ENCODE measurements around the gene COMP. TPM values are rescaled to one million over a fixed set of nuclear protein-coding genes. Genes with fewer than 3 reads are reported as not detected.

Gene COMP
- total RNA-seq, 1 donor from 2014 or later = 0.31 TPM

DNA sequence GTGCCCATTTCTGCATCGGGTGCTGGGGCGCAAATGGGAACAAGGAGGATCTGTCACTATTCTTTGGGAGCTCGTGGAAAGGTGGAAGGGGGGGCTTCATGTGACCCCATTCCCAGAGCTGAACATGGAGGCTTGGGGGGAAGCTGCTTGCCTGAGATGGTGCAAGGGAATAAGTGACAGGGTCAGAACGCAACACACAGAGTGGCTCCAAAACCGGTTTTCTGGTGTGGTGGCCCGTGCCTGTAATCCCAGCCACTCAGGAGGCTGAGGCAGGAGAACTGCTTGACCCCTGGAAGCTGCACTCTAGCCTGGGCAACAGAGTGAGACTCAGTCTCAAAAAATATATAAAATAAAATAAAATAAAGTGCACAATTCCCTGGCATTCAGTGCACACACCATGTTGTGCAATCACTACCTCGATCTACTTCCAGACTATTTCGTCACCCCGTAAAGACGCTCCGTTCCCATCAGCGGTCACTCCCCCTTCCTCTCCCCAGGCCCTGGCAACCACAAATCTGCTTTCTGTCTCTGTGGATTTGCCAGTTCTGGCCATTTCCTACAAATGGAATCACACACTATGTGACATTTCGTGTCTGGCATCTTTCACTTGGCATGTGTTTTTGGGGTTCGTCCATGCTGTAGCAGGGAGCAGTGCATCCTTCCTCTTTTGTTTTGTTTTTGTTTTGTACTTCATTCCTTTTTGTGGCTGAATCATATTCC, 18.2 kb upstream of the COMP start:
- no peak overlapping the region for H3K4me3 Mint-ChIP-seq
- TF ChIP-seq, protein P1, sequence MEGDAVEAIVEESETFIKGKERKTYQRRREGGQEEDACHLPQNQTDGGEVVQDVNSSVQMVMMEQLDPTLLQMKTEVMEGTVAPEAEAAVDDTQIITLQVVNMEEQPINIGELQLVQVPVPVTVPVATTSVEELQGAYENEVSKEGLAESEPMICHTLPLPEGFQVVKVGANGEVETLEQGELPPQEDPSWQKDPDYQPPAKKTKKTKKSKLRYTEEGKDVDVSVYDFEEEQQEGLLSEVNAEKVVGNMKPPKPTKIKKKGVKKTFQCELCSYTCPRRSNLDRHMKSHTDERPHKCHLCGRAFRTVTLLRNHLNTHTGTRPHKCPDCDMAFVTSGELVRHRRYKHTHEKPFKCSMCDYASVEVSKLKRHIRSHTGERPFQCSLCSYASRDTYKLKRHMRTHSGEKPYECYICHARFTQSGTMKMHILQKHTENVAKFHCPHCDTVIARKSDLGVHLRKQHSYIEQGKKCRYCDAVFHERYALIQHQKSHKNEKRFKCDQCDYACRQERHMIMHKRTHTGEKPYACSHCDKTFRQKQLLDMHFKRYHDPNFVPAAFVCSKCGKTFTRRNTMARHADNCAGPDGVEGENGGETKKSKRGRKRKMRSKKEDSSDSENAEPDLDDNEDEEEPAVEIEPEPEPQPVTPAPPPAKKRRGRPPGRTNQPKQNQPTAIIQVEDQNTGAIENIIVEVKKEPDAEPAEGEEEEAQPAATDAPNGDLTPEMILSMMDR (IDR thresholded peaks at IDR 0.05; ENCODE audit: unreplicated experiment) = no peak
- no peaks in the 10 kb centered on the region for H3K9me3 Mint-ChIP-seq
- H3K36me3 Mint-ChIP-seq = no peaks in the 10 kb centered on the region
- no peak overlapping the region for H3K27ac Mint-ChIP-seq
- DNase-seq (ENCODE audit: low spot score in 2 of 2, unreplicated experiment in 2 of 2) = no peak
- no peaks in the 10 kb centered on the region for H3K4me1 Mint-ChIP-seq
- peaks cover 25% of the 10 kb centered on the region for H3K27me3 Mint-ChIP-seq (ENCODE audit: low read depth)

DNA sequence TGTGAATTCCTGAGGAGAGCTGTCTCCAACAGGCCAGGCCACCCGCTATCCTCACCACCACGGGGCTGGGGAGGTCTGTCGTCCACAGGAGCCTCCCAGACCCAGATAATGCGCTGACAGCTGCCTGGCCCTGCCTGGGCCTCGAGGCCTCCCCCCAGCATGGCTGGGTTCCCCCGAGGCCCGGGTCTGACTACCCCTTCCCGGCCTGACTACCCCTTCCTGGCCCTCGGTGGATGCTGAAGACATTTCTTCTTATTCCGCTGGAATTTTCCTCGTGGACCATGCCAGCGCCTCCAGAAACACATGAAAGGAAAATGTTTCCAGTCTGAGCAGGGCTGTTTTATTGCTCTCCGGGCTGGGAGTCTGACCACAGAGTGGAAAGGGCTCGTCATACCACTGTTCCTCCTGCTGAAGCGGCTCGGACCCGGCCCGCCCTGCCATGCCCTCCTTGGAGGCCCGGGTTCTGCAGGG, 16.8 kb upstream of the COMP start:
- Mint-ChIP-seq H3K27ac (no peak overlapping the region), H3K9me3 (no peaks in the 10 kb centered on the region), H3K27me3 (ENCODE audit: low read depth) (peaks cover 20% of the 10 kb centered on the region), H3K36me3 (no peaks in the 10 kb centered on the region), H3K4me3 (no peak overlapping the region), H3K4me1 (no peaks in the 10 kb centered on the region)
- no peak for DNase-seq (ENCODE audit: low spot score in 2 of 2, unreplicated experiment in 2 of 2)
- TF ChIP-seq, protein P1 (IDR thresholded peaks at IDR 0.05; ENCODE audit: unreplicated experiment) = no peak

DNA sequence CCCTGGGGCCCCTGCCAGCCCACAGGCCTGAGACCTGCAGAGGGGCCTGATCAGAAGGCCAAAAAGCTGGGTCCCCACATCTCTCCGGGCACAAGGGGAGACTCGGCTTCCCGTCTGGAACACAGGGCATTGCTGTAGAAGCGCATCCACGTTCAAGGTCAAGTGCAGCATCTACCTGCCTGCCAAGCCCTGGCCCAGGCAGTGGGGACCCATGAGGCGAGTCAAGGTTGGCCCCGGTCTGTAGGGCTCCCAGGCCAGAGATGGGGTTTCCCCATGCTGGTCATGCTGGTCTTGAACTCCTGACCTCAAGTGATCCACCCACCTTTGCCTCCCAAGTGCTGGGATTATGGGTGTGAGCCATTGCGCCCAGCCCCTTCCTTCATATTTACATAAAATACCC, 13.5 kb upstream of the COMP start:
- TF ChIP-seq, protein P1 (IDR thresholded peaks at IDR 0.05; ENCODE audit: unreplicated experiment) = no peak
- Mint-ChIP-seq H3K9me3 (no peaks in the 10 kb centered on the region), H3K27me3 (ENCODE audit: low read depth) (peaks cover 30% of the 10 kb centered on the region)

DNA sequence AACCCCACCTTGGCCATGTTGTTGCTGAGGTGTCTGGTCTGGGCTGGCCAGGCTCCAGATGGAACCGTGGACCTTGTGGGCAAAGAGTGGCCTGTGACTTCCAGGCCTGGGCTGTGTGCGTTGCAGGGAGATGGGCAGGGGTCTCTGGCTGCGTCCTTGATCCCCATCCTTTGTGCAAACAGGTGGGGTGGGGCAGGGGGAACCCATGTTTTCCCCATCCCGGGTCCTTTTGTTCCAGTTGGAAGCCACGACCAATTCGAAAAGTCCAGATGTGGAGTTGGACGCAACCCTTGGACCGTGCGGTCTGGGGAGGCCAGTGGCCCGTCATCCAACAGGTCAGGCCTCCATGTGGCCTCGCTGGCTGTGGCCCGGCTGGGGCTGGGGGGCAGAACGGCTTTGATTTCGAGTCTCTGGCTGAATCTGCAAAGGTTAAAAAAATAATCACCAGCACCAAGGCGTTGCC, 13.1 kb upstream of the COMP start:
- H3K36me3 Mint-ChIP-seq = no peaks in the 10 kb centered on the region
- TF ChIP-seq, protein P1 (IDR thresholded peaks at IDR 0.05; ENCODE audit: unreplicated experiment) = no peak
- no peaks in the 10 kb centered on the region for H3K4me1 Mint-ChIP-seq
- DNase-seq (ENCODE audit: low spot score in 2 of 2, unreplicated experiment in 2 of 2) = no peak
- H3K9me3 Mint-ChIP-seq = no peaks in the 10 kb centered on the region
- H3K27ac Mint-ChIP-seq = no peak overlapping the region
- no peak overlapping the region for H3K4me3 Mint-ChIP-seq
- H3K27me3 Mint-ChIP-seq (ENCODE audit: low read depth) = peaks cover 28% of the 10 kb centered on the region

More for the DNA sequence above, 13.5 kb upstream of the COMP start:
- Mint-ChIP-seq H3K4me1 (no peaks in the 10 kb centered on the region), H3K27ac (no peak overlapping the region), H3K4me3 (no peak overlapping the region), H3K36me3 (no peaks in the 10 kb centered on the region)
- DNase-seq (ENCODE audit: low spot score in 2 of 2, unreplicated experiment in 2 of 2) = no peak

DNA sequence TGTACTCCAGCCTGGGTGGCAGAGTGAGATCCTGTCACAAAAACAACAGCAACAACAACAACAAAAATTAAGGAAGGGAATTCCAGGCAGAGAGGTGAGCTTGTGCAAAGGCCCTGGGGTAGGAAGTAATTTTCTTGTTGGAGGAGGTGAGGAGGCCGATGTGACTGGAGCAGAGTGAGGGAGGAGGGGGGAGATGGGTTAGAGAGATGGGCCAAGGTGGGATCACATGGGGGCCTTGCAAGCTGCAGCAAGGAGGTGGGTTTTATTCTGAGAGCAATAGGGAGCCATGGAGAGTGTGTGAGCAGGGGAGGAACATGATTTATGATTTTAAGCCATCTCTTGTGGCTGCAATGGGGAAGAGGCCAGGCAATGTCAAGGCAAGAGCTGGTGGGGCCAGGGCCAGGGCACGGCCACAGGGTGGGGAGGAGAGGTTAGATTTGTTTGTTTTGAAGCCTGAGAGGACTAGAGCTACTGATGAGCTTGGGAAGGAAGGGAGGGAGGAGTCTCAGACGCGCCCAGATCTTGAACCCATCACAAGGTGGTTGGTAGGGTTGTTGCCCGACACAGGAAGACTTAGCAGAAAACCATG, 12.5 kb upstream of the COMP start:
- Mint-ChIP-seq H3K4me3 (no peak overlapping the region), H3K27me3 (ENCODE audit: low read depth) (peaks cover 24% of the 10 kb centered on the region), H3K9me3 (no peaks in the 10 kb centered on the region), H3K27ac (no peak overlapping the region), H3K36me3 (no peaks in the 10 kb centered on the region), H3K4me1 (no peaks in the 10 kb centered on the region)
- TF ChIP-seq, protein P1 (IDR thresholded peaks at IDR 0.05; ENCODE audit: unreplicated experiment) = no peak
- DNase-seq (ENCODE audit: low spot score in 2 of 2, unreplicated experiment in 2 of 2) = no peak

Data from mesothelial cell of epicardium (in vitro differentiated cells).